Mucosa of stomach (tissue), 1 donor: Measurements from ENCODE around the gene MICAL3.
"Not testable (repeated sequence)": the region's sequence is repeated elsewhere in the genome, so short reads cannot be mapped to it uniquely, and the experiment has no call there.

ENCODE experiments used
- H3K27me3 ChIP-seq: one replicate; pipeline ENCODE4 v1.7.0; 2013; ENCODE audit warnings: mild to moderate bottlenecking, low read length; ENCODE audit not compliant: control insufficient read depth, insufficient read depth
- H3K36me3 ChIP-seq: one replicate; pipeline ENCODE4 v1.7.0; 2013; ENCODE audit warnings: low read length; ENCODE audit not compliant: control insufficient read depth, insufficient read depth
- H3K4me1 ChIP-seq: one replicate; pipeline ENCODE4 v1.7.0; 2013; ENCODE audit warnings: mild to moderate bottlenecking, low read length; ENCODE audit not compliant: control insufficient read depth, insufficient read depth
- H3K4me3 ChIP-seq: one replicate; pipeline ENCODE4 v1.7.0; 2013; ENCODE audit warnings: low read length
- H3K9ac ChIP-seq: one replicate; pipeline ENCODE4 v1.7.0; 2013; ENCODE audit warnings: mild to moderate bottlenecking, low read length, moderate library complexity
- H3K9me3 ChIP-seq: one replicate; pipeline ENCODE4 v1.7.0; 2013; ENCODE audit warnings: mild to moderate bottlenecking, low read length, moderate library complexity; ENCODE audit not compliant: control insufficient read depth
- donor health status: Pancreatic carcinoma.

The MICAL3 gene

GRCh38 chr22:17767233-17768065 lies 256.9 kb downstream of the MICAL3 start:
- no peak overlapping the region for H3K4me3 ChIP-seq
- H3K9me3 ChIP-seq, result no peaks in the 10 kb centered on the region
- no peaks in the 10 kb centered on the region for H3K36me3 ChIP-seq
- peaks cover 9% of the 10 kb centered on the region for H3K4me1 ChIP-seq
- H3K9ac ChIP-seq, result no peak overlapping the region
- no peaks in the 10 kb centered on the region for H3K27me3 ChIP-seq

DNA sequence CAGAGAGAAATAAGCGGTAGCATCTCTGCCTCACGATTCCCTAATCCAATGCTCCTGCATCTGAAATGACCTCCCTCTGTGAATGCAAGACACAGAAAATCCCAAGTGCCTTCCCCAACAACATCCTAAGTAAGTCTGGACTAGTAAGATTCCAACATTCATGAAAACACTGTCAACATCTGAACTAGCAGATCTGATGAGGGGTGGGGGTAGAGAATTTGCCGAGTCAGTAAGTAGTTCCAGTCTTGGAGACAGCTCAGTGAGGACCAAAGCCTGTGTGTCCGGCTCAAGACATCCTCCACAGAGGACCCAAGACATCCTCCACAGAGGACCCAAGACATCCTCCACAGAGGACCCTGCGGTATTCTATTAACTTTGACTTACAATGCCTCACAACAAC lies 259.5 kb downstream of the MICAL3 start:
- not testable (repeated sequence) for H3K4me1 ChIP-seq, H3K9me3 ChIP-seq, H3K4me3 ChIP-seq, H3K36me3 ChIP-seq, H3K27me3 ChIP-seq, H3K9ac ChIP-seq

DNA sequence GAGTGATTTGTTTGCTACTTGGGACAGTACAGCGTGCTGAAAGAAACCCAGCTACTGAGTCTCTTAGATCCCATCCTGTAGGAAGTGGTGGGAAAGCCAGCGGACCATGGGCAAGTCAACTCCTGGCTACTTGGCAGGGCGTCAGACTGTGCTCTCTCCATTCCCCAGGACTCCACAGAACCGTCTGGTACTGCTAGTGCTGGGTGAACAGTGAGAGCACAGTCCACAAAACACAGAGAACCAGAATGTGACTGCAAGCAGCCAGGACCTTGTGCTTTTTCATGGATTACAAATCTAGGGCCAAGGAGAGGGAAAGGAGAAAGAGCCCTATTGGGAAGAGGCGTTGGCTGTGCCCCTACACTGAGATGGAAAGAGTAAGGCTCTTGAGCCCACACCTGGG lies 260.3 kb downstream of the MICAL3 start:
- Histone ChIP-seq H3K4me3 (no peak overlapping the region), H3K36me3 (no peaks in the 10 kb centered on the region), H3K9me3 (no peaks in the 10 kb centered on the region), H3K4me1 (no peaks in the 10 kb centered on the region), H3K27me3 (no peaks in the 10 kb centered on the region), H3K9ac (no peak overlapping the region)

GRCh38 chr22:17763442-17763841 lies 260.9 kb downstream of the MICAL3 start:
- H3K4me1 ChIP-seq, H3K27me3 ChIP-seq: not testable (repeated sequence)

DNA sequence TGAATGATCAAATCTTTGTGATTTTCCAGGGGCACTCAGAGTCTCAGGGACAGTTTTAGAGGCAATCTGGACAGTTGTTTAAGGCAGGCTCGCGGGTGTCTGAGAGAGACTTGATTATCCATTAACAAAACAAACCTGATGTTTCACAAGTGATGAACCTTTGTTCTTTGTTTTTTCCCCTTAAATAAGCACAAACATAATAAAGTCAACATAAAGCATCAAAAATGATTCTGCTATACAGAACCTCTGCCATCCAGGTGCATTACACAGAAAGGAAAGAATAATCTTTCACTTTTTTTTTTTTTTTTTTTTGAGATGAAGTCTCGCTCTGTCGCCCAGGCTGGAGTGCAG lies 263.2 kb downstream of the MICAL3 start:
- H3K9ac ChIP-seq, result no peak overlapping the region
- H3K4me1 ChIP-seq, result no peaks in the 10 kb centered on the region
- H3K27me3 ChIP-seq, result no peaks in the 10 kb centered on the region
- H3K4me3 ChIP-seq, result no peak overlapping the region
- no peaks in the 10 kb centered on the region for H3K9me3 ChIP-seq
- no peaks in the 10 kb centered on the region for H3K36me3 ChIP-seq

More at GRCh38 chr22:17763442-17763841, 260.9 kb downstream of the MICAL3 start:
- not testable (repeated sequence) for H3K4me3 ChIP-seq, H3K36me3 ChIP-seq, H3K9me3 ChIP-seq, H3K9ac ChIP-seq

- no peaks in the 10 kb centered on the region for H3K27me3 ChIP-seq
- no peak overlapping the region for H3K9ac ChIP-seq
- H3K4me1 ChIP-seq, result peaks cover 8% of the 10 kb centered on the region
- no peaks in the 10 kb centered on the region for H3K9me3 ChIP-seq
- no peak overlapping the region for H3K4me3 ChIP-seq
- H3K36me3 ChIP-seq, result no peaks in the 10 kb centered on the region
These were observed 270.0 kb downstream of the MICAL3 start for GRCh38 chr22:17754233-17754925.

DNA sequence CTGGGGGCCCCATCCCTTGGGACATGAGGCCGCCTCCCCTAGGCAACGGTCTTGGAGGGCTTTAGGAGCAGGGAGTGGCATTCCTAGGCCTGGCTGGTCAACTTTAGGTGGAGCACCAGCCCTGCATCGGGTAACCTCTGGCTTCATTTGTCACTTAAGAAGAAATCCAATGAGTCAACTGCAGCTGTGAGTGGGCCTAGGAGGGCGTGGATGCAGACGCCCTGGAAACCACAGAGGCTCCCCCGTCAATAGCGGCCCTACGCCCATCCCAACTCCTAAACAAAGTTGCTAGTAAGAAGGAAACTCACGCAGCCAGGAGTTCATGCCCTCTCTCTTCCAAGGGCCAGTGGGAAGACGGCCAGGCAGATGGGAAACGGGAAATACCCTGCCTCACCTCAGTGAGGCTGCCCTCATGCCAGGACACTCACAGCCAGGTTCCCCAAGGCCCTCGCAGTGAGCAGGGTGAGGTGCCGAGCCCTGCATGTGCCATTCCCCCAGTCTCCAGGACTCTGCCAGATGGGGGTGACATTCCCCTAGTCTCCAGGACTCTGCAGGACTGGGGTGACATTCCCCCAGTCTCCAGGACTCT lies 270.9 kb downstream of the MICAL3 start:
- Histone ChIP-seq H3K9ac (no peak overlapping the region), H3K4me1 (peaks cover 8% of the 10 kb centered on the region), H3K4me3 (no peak overlapping the region), H3K36me3 (no peaks in the 10 kb centered on the region), H3K9me3 (no peaks in the 10 kb centered on the region), H3K27me3 (no peaks in the 10 kb centered on the region)

DNA sequence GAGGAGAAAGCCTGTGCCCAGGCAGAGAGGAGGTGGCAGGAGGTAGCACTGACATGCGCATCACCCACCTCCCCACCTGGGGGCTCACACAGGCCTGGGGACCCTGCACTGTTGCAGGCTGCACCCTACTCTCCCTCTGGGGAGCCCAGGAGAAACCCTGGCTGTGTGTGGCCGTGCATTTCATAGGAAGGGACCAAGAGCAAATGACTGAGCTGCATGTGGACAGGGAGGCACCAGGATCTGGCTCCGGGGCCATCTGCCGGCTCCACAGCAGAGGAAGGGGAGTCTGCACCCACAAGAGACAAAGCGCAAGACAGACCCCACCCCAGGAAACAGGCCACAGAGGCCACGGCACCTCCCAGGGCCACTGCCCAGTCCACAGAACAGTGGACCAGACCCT lies 272.8 kb downstream of the MICAL3 start:
- Histone ChIP-seq H3K36me3 (no peaks in the 10 kb centered on the region), H3K9me3 (no peaks in the 10 kb centered on the region), H3K4me1 (peaks cover 8% of the 10 kb centered on the region), H3K4me3 (no peak overlapping the region), H3K9ac (no peak overlapping the region), H3K27me3 (no peaks in the 10 kb centered on the region)

- H3K4me1 ChIP-seq, result peaks cover 8% of the 10 kb centered on the region
- no peak overlapping the region for H3K9ac ChIP-seq
- no peaks in the 10 kb centered on the region for H3K27me3 ChIP-seq
- H3K9me3 ChIP-seq, result no peaks in the 10 kb centered on the region
- H3K36me3 ChIP-seq, result no peaks in the 10 kb centered on the region
- H3K4me3 ChIP-seq, result no peak overlapping the region
These were observed 274.6 kb downstream of the MICAL3 start for GRCh38 chr22:17749605-17750395.

GRCh38 chr22:17748555-17749353 lies 275.6 kb downstream of the MICAL3 start:
- H3K36me3 ChIP-seq, result no peaks in the 10 kb centered on the region
- H3K4me3 ChIP-seq, result no peak overlapping the region
- H3K9ac ChIP-seq, result no peak overlapping the region
- no peaks in the 10 kb centered on the region for H3K9me3 ChIP-seq
- peaks cover 12% of the 10 kb centered on the region for H3K4me1 ChIP-seq
- H3K27me3 ChIP-seq, result no peaks in the 10 kb centered on the region

- Histone ChIP-seq H3K9me3 (no peaks in the 10 kb centered on the region), H3K27me3 (no peaks in the 10 kb centered on the region), H3K9ac (no peak overlapping the region), H3K4me3 (no peak overlapping the region), H3K4me1 (peaks cover 5% of the 10 kb centered on the region), H3K36me3 (no peaks in the 10 kb centered on the region)
These were observed 277.4 kb downstream of the MICAL3 start for GRCh38 chr22:17746916-17747315.
